Bronchial epithelial cell (primary cell): Measurements from ENCODE around the gene SLC13A5. TPM values are rescaled to one million over a fixed set of nuclear protein-coding genes. Genes with fewer than 3 reads are reported as not detected.

Experiments used
- DNase-seq: peaks from one replicate; pipeline ENCODE4 v3.0.0-alpha.2; 2010; ENCODE audit warnings: low read depth
- FAIRE-seq: peaks from 2 replicates; lab custom pipeline; 2011; peaks lifted over from hg19 to GRCh38; lab: Jason Lieb, UNC
- H3K27me3 ChIP-seq: 2 replicates; pipeline ENCODE4 v1.5.1; 2011; ENCODE audit warnings: low read length; ENCODE audit not compliant: control insufficient read depth, insufficient read depth
- H3K36me3 ChIP-seq: 2 replicates; pipeline ENCODE4 v1.5.1; 2011; ENCODE audit warnings: low read length; ENCODE audit not compliant: control insufficient read depth, insufficient read depth
- H3K4me3 ChIP-seq: 2 replicates; pipeline ENCODE4 v1.5.1; 2011; ENCODE audit warnings: mild to moderate bottlenecking, low read depth, low read length, control low read depth
- total RNA-seq: library from RNA; depleted of rRNA; stranded (reverse); fragments of >200 nt; gene quantifications from 2 replicates; pipeline ENCODE4 v1.2.1, GENCODE V29; 2014
- TF ChIP-seq, protein P1 (sequence below): IDR thresholded peaks from 2 replicates; pipeline ENCODE4 v1.5.1; 2011; ENCODE audit warnings: mild to moderate bottlenecking, moderate library complexity, low read length, control low read depth, inconsistent platforms; ENCODE audit not compliant: insufficient read depth, severe bottlenecking

The SLC13A5 gene
- total RNA-seq, 1 donor from 2014 or later: 0.53 TPM

DNA sequence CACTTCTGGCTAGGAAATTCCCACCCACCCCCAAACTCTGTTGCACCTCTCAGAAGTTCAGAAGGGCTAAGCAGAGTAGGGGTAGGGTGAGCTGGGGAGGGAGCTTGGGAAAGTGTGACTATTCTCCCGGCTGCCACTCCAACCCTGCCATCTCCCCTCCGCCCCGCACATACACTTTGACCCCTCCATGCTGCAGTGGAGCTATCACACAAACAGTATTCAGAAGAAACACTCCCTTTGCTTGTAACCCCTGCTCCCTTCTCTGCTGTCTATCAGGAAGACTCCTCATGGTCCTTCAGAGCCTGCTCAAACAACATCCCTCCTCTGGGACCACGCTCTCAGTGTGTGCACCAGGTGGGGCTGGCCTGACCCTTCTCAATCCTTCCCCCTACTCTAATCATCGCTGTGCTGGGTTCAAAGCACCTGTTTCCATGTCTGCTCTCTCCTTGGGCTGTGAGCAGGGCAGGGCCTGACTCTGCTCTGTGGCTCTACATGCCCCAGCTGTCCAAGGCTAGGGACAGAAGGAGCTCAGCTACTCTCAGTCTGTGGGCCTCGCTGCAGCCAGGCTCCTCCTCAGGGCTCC, 8.6 kb downstream of the SLC13A5 start:
- TF ChIP-seq, protein P1, sequence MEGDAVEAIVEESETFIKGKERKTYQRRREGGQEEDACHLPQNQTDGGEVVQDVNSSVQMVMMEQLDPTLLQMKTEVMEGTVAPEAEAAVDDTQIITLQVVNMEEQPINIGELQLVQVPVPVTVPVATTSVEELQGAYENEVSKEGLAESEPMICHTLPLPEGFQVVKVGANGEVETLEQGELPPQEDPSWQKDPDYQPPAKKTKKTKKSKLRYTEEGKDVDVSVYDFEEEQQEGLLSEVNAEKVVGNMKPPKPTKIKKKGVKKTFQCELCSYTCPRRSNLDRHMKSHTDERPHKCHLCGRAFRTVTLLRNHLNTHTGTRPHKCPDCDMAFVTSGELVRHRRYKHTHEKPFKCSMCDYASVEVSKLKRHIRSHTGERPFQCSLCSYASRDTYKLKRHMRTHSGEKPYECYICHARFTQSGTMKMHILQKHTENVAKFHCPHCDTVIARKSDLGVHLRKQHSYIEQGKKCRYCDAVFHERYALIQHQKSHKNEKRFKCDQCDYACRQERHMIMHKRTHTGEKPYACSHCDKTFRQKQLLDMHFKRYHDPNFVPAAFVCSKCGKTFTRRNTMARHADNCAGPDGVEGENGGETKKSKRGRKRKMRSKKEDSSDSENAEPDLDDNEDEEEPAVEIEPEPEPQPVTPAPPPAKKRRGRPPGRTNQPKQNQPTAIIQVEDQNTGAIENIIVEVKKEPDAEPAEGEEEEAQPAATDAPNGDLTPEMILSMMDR: no peak
- FAIRE-seq: no peak

DNA sequence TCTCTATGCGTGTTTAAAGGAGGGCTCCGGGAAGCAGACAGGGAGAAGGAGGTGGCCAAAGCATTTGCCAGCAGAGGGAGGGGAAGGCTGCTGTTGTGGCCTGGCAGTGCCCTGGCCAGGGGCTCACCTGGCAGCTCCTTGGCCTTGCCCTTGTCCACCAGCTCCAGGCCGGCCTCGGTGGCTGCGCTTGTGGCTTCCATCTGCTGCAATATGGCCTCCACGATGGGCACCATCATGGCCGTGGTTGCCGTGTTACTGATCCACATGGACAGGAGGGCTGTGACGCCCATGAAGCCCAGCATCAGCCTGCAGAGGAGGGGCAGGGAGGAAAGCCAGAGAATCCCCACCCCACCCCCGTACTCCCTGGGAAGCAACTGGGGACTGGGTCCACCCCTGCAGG, 9.4 kb downstream of the SLC13A5 start:
- no peak for DNase-seq
- TF ChIP-seq, protein P1: no peak
- H3K4me3 ChIP-seq: no peak overlapping the region
- peaks cover 2% of the 10 kb centered on the region for H3K27me3 ChIP-seq
- FAIRE-seq: peak; percentile 7
- no peaks in the 10 kb centered on the region for H3K36me3 ChIP-seq

More for the DNA sequence above, 8.6 kb downstream of the SLC13A5 start:
- Histone ChIP-seq H3K36me3 (no peaks in the 10 kb centered on the region), H3K4me3 (no peak overlapping the region), H3K27me3 (peaks cover 2% of the 10 kb centered on the region)
- DNase-seq: no peak

DNA sequence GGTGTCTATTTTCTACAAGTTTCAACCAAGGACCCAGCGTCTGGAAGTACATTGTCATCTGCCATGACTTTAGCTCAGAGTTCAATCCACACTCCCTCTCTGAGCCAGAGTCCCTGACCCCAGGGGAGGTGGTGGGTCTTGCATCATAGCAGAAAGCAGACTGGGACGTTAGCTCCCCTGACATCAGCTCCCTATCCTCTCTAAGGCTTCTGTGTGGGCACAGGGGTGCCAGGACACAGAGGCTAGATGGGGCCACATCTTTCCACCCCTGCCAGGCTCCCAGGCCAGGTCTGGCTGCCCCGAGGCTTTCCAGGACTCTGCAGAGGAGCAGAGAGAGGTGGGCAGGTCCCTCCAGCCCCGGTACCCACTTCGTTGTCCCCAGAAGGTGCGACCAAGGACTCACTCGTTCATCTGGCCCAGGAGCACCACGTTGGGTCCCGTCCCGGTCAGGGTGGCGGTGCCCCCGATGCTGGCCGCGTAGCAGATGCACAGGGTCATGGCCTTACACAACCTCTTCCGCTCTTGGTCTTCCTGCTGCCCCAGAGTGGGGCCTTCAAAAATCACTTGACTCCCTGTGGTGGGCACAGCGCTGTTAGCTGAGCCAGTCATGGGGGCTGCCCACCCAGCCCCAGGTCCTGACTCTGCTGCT, 10.5 kb downstream of the SLC13A5 start:
- no peak for DNase-seq
- TF ChIP-seq, protein P1: no peak
- H3K36me3 ChIP-seq: no peaks in the 10 kb centered on the region
- FAIRE-seq: no peak
- H3K4me3 ChIP-seq: no peak overlapping the region
- H3K27me3 ChIP-seq: peaks cover 2% of the 10 kb centered on the region

DNA sequence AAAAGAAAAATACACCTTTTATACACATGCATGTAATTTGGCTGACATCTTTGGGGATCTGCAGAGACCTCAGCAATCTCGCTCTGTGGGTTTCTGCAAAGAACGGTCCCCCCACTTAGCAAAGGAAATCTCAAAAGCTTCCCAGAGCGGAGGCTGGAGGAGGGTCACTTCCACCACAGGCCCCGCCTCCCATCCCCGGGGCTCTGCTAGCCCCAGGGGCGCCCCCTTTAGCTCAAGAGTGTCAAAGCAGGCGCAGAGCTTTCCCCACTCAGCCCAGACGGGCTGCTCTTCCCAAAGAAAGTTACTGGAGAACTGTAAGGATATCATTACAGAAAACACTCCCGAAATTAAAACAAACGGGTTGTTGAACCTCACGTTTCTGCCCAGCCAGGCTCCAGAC, 11.4 kb downstream of the SLC13A5 start:
- TF ChIP-seq, protein P1: peak; percentile 57
- Histone ChIP-seq H3K27me3 (peaks cover 2% of the 10 kb centered on the region), H3K36me3 (no peaks in the 10 kb centered on the region), H3K4me3 (no peak overlapping the region)
- FAIRE-seq (no peak), DNase-seq (no peak)

DNA sequence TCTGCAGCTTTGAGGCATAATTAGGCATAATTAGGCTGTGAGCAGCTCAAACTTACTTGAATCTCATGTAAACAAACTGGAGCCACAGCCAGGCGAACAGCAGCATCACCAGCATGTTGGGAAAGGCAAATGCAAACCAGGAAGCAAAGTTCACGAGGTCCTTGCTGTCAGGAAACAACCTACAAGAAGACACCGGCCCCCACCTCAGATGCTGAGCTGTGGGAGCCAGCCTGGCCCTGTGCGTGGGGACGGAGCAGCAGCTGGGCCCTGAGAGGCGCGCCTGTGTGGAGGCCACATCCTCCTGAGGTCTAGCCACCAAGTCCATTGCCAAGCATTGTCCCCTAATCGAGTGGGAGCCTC, 12.2 kb downstream of the SLC13A5 start:
- Histone ChIP-seq H3K4me3 (no peak overlapping the region), H3K36me3 (no peaks in the 10 kb centered on the region), H3K27me3 (no peaks in the 10 kb centered on the region)
- DNase-seq (no peak), FAIRE-seq (no peak)
- TF ChIP-seq, protein P1: no peak
